Measurements from ENCODE around the gene SATB2. TPM values are rescaled to one million over a fixed set of nuclear protein-coding genes. Genes with fewer than 3 reads are reported as not detected.

SATB2 gene
- total and polyA plus RNA-seq, 2 experiments from 2014 or later, result 1.6 to 6.0 TPM

- no peak for TF ChIP-seq STAT1 (IDR thresholded peaks at IDR 0.05; ENCODE audit: unreplicated experiment)
- TF ChIP-seq CTCF (conservative IDR thresholded peaks at IDR 0.05; ENCODE audit: low read depth in 2 of 2), result no peak
- no peak for TF ChIP-seq JUNB (IDR thresholded peaks at IDR 0.05; ENCODE audit: unreplicated experiment)
- TF ChIP-seq CREB1 (CRISPR knock-in tag; IDR thresholded peaks at IDR 0.05; ENCODE audit: low read depth), result no peak
- no peak for TF ChIP-seq ZNF462 (CRISPR knock-in tag; IDR thresholded peaks at IDR 0.05)
- TF ChIP-seq ZNF114 (CRISPR knock-in tag; IDR thresholded peaks at IDR 0.05), result no peak
- TF ChIP-seq ZNF331 (CRISPR knock-in tag; IDR thresholded peaks at IDR 0.05; ENCODE audit: low read depth), result no peak
- no peak for TF ChIP-seq EZH2 (IDR thresholded peaks at IDR 0.05; ENCODE audit: low read depth, unreplicated experiment)
- TF ChIP-seq EZH2phosphoT487 (IDR thresholded peaks at IDR 0.05; ENCODE audit: unreplicated experiment), result no peak
- no peak for TF ChIP-seq POLR2AphosphoS5 (IDR thresholded peaks at IDR 0.05; ENCODE audit: low read depth)
- TF ChIP-seq REST (IDR thresholded peaks at IDR 0.05; ENCODE audit: unreplicated experiment), result no peak
- TF ChIP-seq NANOG (IDR thresholded peaks at IDR 0.05; ENCODE audit: borderline replicate concordance), result no peak
- TF ChIP-seq ETS1 (IDR thresholded peaks at IDR 0.05), result no peak
- Histone ChIP-seq H3F3A (replicated peaks; ENCODE audit: low read depth) (no peaks in the 10 kb centered on the region), H4K20me1 (replicated peaks; ENCODE audit: insufficient read depth) (no peaks in the 10 kb centered on the region), H3K9me2 (ENCODE audit: insufficient read depth) (no peaks in the 10 kb centered on the region), H2AFZ (no peak overlapping the region), H3K27ac (ENCODE audit: low read depth) (no peak overlapping the region), H3K79me2 (replicated peaks; ENCODE audit: insufficient read depth) (no peaks in the 10 kb centered on the region), H3K4me1 (ENCODE audit: insufficient read depth) (no peaks in the 10 kb centered on the region), H3K27me3 (ENCODE audit: insufficient read depth) (no peaks in the 10 kb centered on the region), H3K4me3 (no peak overlapping the region), H3K36me3 (ENCODE audit: insufficient read depth) (no peaks in the 10 kb centered on the region), H3K4me2 (no peak overlapping the region)
- Mint-ChIP-seq H3K4me3 (no peak overlapping the region), H3K36me3 (ENCODE audit: low read depth) (no peaks in the 10 kb centered on the region), H3K27ac (no peak overlapping the region), H3K4me1 (no peaks in the 10 kb centered on the region), H3K27me3 (ENCODE audit: insufficient read depth, low read depth, poor library complexity) (no peaks in the 10 kb centered on the region), H3K9me3 (no peaks in the 10 kb centered on the region)
- no peak for ATAC-seq
- DNase-seq (ENCODE audit: low spot score), result no peak
Observed at GRCh38 chr2:199309973-199310372, 147.8 kb downstream of the SATB2 start.
